OCI-LY3 (cell line): ENCODE measurements around the gene GPAM.
A peak's percentile ranks its signal among the peaks of the same experiment; 100 is the strongest.

Experiments
- EZH2phosphoT487 ChIP-seq: fragments of 200-600 bp; shearing (Covaris generic); IDR thresholded peaks from 2 replicates; pipeline ENCODE4 v1.6.1; 2018; ENCODE audit warnings: antibody characterized with exemption, mixed run types, low read depth
- TF ChIP-seq, protein P1 (sequence below): fragments of 200-600, 300-600 bp; sonication (generic); IDR thresholded peaks from 2 replicates; pipeline ENCODE4 v1.5.1; 2014; ENCODE audit warnings: antibody characterized with exemption, low read length, low read depth

DNA sequence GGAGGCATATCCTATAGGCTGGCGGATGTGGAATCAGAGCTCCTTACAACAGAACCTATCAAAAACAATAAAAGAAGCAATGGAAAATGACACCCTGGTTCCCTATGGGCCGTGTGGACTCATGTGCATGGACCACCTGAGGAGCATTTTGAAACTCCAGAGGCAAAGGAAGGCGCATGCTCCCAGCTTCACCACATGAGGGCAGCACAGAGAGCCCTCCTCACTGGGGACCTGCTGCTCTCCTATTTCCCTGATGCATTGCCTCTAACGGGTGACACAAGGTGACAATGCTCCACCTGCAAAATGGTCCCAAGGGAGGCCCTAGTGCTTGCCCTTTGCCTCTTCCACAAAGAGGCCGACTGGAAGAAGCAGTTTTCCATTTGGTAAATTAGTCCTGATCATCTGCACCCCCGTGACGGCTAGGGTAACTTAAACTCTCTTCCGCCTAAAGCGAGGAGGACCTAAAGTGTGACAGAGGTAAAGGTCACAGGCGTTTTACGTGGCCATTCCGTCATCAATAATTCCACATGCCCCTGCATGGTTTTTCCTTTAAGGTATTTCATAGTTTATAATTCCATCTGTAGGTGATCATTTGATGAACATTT lies 67.7 kb downstream of the GPAM start:
- TF ChIP-seq, protein P1, sequence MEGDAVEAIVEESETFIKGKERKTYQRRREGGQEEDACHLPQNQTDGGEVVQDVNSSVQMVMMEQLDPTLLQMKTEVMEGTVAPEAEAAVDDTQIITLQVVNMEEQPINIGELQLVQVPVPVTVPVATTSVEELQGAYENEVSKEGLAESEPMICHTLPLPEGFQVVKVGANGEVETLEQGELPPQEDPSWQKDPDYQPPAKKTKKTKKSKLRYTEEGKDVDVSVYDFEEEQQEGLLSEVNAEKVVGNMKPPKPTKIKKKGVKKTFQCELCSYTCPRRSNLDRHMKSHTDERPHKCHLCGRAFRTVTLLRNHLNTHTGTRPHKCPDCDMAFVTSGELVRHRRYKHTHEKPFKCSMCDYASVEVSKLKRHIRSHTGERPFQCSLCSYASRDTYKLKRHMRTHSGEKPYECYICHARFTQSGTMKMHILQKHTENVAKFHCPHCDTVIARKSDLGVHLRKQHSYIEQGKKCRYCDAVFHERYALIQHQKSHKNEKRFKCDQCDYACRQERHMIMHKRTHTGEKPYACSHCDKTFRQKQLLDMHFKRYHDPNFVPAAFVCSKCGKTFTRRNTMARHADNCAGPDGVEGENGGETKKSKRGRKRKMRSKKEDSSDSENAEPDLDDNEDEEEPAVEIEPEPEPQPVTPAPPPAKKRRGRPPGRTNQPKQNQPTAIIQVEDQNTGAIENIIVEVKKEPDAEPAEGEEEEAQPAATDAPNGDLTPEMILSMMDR = peak; percentile 61
- no peak for TF ChIP-seq EZH2phosphoT487
